ENCODE results near the gene TRAF3IP1. TPM values are rescaled to one million over a fixed set of nuclear protein-coding genes. Genes with fewer than 3 reads are reported as not detected.

TRAF3IP1 gene
- total RNA-seq, 2 experiments from 2014 or later, result 8.6 to 8.7 TPM

DNA sequence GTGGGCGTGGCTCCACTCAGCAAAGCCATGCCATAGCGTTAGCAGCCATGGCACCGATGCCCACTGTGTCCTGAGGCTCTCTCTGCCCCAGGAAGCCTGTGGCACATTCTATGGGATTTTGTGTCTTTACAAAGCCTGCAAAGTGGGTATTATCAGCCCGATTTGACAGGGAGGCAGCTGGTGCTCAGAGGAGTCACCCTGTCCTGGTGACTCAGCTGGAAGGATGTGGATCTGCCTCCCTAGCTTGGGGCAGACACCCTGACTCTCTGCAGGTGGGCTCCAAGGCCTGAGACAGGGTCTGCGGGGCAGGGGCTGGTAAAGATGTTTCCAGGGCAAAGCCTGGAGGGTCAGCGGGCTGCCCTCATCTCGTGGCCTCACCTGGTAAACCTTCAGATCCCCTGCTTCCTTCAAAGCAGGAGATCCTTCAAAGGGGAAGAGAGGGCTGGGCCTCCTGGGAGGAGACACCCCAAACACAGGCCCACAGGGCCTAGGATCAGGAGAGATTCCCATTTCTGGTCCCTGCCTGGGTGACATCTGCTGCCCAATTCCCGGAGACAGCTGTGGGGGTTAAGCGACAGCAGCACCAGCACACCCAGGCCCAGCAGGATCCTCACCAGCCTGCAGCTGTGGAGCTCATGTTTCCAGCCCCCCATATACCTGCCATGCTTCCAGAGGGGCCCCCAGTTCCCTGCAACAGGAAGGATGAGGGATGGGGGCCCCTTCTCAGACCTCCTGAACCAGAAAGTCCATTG lies 103.4 kb downstream of the TRAF3IP1 start:
- Mint-ChIP-seq H3K36me3 (peaks cover 3% of the 10 kb centered on the region), H3K27ac (no peak overlapping the region), H3K4me1 (peaks cover 15% of the 10 kb centered on the region), H3K4me3 (no peak overlapping the region), H3K27me3 (peaks cover 9% of the 10 kb centered on the region), H3K9me3 (no peaks in the 10 kb centered on the region)
- ATAC-seq (ENCODE audit: low read depth) (no peak), DNase-seq (no peak)
- POLR2A ChIA-PET, result no interaction called here

DNA sequence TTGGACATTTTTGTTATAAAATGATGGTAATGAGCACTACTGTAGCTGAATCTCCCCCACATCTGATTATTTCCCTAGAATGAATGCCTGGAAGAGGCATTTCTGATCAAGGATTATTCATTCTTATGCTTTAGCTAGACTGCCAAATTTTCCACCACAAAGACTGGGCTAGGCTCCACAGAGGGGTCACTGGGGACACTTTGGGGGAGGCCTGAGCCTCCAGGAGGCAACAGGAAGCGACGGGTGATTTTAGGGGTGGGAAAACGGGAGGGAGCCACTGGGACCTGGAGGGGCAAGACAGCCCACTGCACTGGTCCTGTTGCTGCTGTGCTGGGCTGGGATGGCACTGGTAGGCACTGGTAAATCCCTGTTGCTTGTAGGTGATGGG lies 104.0 kb downstream of the TRAF3IP1 start:
- H3K27ac Mint-ChIP-seq, result peak overlapping the region; percentile 50
- ATAC-seq (ENCODE audit: low read depth), result no peak

DNA sequence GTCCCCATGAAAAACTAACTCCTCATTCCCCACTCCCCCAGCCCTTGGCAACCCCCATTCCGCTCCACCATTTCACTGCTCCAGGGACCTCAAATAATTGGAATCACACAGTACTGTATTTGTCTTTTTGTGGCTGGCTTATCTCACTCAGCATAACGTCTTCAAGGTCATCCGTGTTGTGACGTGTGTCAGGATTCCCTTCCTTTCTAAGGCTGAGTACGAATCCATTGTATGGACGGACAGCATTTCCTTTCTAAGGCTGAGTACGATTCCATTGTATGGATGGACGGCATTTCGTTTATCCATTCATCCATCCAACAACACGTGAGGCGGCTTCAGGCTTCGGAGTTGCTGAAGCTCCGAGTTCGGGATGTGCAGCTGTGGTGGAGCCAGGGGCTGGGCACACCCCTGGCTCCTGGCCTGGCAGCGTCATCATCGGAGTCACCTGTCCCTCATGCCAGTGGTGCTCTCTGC lies 105.2 kb downstream of the TRAF3IP1 start:
- DNase-seq, result no peak
- Mint-ChIP-seq H3K27ac (no peak overlapping the region), H3K27me3 (peaks cover 2% of the 10 kb centered on the region), H3K9me3 (no peaks in the 10 kb centered on the region), H3K4me3 (peak overlapping the region; percentile 30), H3K36me3 (peaks cover 12% of the 10 kb centered on the region), H3K4me1 (peaks cover 24% of the 10 kb centered on the region)
- ATAC-seq (ENCODE audit: low read depth), result no peak
- POLR2A ChIA-PET, result interaction anchor here (0.9 kb wide), 1 partner anchor 11 kb away, joined by 3 read pairs; no protein-coding TSS in a partner anchor

More for the DNA sequence above, 104.0 kb downstream of the TRAF3IP1 start:
- POLR2A ChIA-PET, result no interaction called here
- H3K27me3 Mint-ChIP-seq, result peaks cover 9% of the 10 kb centered on the region
- peaks cover 3% of the 10 kb centered on the region for H3K36me3 Mint-ChIP-seq
- peaks cover 16% of the 10 kb centered on the region for H3K4me1 Mint-ChIP-seq
- no peaks in the 10 kb centered on the region for H3K9me3 Mint-ChIP-seq
- H3K4me3 Mint-ChIP-seq, result no peak overlapping the region
- no peak for DNase-seq

DNA sequence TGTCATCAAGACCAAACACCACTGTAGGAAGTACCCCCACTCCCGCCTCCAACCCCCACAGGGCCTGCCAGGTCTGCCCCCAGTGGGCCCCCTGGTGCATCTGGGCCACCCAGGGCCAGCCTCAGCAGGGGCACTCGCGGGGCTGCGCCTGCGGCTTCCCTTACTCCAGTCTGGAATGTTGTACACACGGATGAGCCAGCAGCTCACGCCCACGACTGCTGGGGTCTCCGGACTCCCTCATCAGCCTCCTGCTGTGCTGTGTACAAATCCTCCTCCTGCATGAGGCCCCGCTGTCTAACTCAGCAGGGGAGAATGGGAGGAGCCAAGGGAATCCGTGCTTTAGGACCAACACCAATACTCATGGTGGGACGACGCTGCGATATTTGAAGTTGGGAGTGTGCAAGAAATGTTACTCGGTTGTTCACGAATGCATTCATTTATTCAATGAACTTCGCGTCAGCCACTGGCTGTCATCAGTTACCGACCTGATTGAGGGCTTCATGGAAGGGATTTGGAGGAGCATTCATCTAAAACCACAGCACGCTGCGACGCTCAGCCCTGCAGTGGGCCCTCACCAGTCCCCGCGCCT lies 105.8 kb downstream of the TRAF3IP1 start:
- peak overlapping the region; percentile 80 for H3K4me3 Mint-ChIP-seq
- H3K4me1 Mint-ChIP-seq, result peaks cover 24% of the 10 kb centered on the region
- peaks cover 12% of the 10 kb centered on the region for H3K36me3 Mint-ChIP-seq
- peak overlapping the region; percentile 86 for H3K27ac Mint-ChIP-seq
- DNase-seq (peak; percentile 55), ATAC-seq (ENCODE audit: low read depth) (peak; percentile 24)
- H3K9me3 Mint-ChIP-seq, result no peaks in the 10 kb centered on the region
- POLR2A ChIA-PET, result interaction anchor here (0.9 kb wide), 1 partner anchor 11 kb away, joined by 3 read pairs; no protein-coding TSS in a partner anchor
- H3K27me3 Mint-ChIP-seq, result peaks cover 2% of the 10 kb centered on the region

DNA sequence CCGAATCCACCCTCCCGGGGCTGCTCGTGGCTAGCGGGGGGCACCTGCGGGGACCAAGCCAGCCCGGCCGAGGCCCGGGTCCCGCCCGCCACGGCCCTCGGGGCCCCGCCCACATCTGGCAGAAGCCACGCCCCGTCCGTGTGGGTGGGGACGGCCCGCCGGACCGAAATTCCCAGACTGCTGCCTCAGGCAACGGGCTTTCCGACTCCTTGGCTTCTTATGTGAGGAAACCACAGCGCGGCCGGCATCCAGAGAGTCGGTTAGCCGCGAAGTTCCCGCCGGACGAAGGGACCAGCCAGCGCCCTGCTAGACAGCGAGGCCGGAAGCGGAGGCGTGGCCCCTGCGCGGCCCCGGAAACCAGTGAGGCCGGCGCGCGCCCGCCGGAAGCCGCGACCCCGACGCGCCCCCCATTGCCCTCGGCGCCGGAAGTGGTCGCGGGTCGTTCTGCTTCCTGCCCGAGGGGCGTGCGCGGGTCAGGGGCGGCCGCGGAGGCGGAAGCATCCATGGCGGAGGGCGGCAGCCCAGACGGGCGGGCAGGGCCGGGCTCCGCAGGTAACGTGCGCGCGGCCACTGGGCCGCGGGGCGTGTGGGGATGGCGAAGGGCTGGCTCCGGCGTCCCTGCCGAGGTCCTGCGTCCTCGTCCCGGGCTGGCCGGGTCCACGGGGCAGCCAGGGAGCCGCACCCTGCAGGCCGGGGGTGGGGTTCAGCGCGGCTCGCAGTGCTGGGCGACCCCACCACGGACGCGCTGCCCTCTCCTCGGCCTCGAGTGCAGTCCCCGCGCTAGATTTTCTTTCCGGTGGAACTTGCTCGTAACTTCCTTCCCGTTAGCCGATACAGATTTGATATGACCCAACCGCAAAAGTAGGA lies 106.5 kb downstream of the TRAF3IP1 start, which contains the start of gene ASB1:
Gene ASB1, plus strand, starts transcription at position 360 of the 867 bp plus-strand sequence. Its CDS starts 144 bp downstream, at position 504.
- peak; percentile 80 for ATAC-seq (ENCODE audit: low read depth)
- Mint-ChIP-seq H3K36me3 (peaks cover 12% of the 10 kb centered on the region), H3K9me3 (no peaks in the 10 kb centered on the region), H3K4me3 (peak within 1 kb of the TSS; percentile 89), H3K27ac (peak within 1 kb of the TSS; percentile 86), H3K27me3 (peaks cover 2% of the 10 kb centered on the region), H3K4me1 (peaks cover 29% of the 10 kb centered on the region)
- DNase-seq, result peak; percentile 94
- POLR2A ChIA-PET, result interaction anchor here (0.9 to 1.0 kb wide), 2 partner anchors 12 to 21 kb away, joined by 3 read pairs; no protein-coding TSS in a partner anchor

DNA sequence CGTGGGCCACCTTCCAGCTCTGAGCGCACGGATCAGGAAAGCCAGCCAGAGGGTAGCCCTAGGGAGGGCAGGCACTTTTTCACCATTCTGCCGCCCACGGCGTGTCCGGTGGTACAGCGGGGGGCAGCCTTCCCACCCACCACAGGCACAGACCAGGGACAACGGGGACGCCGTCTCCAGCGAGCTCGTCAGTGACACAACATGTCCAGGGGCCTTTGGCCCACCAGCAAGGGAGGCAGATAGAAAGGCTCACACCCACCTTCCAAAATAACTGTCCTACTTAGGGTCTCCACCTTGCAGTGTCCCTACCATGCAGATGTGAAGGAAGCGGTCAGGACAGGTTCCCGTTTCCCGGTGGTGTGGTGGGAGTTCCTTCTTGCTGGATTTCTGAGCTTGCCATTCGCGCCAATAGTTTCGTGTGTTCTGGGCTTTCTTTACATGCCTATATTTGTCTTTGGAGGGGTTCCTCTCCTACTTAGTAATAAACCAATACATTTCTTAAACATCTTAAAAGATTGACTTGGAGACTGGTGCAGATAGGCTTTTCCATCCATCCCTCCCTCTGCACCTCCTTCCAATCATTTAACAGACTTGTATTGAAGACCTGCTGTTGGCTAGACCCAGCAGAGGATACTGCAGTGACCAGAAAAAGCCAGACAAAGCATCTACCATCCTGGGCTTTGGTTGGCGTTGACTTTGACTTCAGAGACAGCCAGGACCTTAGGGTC lies 107.3 kb downstream of the TRAF3IP1 start:
- H3K9me3 Mint-ChIP-seq, result no peaks in the 10 kb centered on the region
- peak; percentile 3 for ATAC-seq (ENCODE audit: low read depth)
- POLR2A ChIA-PET, result interaction anchor here (1.0 kb wide), 1 partner anchor 22 kb away, joined by 3 read pairs; no protein-coding TSS in a partner anchor
- H3K4me3 Mint-ChIP-seq, result peak overlapping the region; percentile 89
- peak overlapping the region; percentile 82 for H3K27ac Mint-ChIP-seq
- DNase-seq, result no peak
- peaks cover 2% of the 10 kb centered on the region for H3K27me3 Mint-ChIP-seq
- H3K4me1 Mint-ChIP-seq, result peaks cover 32% of the 10 kb centered on the region
- H3K36me3 Mint-ChIP-seq, result peaks cover 14% of the 10 kb centered on the region

DNA sequence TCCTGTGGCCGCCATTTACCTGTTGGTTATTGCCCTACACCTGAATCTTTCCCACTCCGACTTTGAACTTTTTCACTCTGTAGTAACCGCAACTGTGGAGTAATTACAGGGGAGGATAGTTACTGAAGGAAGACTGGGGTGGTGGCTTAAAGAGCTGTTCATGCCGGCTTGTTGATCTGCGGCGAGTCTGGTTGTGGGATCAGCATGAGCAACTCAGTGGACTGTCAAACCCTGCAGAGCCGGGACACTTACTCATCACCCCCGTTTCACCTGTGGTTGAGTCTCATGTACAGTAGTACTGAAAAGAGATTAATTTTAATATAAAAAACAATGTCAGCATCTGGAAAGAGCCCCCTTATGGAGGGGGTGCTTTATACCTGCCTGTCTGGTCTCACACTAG lies 108.5 kb downstream of the TRAF3IP1 start:
- ATAC-seq (ENCODE audit: low read depth) (no peak), DNase-seq (no peak)
- POLR2A ChIA-PET, result no interaction called here
- H3K9me3 Mint-ChIP-seq, result no peaks in the 10 kb centered on the region
- no peak overlapping the region for H3K27ac Mint-ChIP-seq
- peaks cover 2% of the 10 kb centered on the region for H3K27me3 Mint-ChIP-seq
- peaks cover 35% of the 10 kb centered on the region for H3K4me1 Mint-ChIP-seq
- peaks cover 21% of the 10 kb centered on the region for H3K36me3 Mint-ChIP-seq
- no peak overlapping the region for H3K4me3 Mint-ChIP-seq

DNA sequence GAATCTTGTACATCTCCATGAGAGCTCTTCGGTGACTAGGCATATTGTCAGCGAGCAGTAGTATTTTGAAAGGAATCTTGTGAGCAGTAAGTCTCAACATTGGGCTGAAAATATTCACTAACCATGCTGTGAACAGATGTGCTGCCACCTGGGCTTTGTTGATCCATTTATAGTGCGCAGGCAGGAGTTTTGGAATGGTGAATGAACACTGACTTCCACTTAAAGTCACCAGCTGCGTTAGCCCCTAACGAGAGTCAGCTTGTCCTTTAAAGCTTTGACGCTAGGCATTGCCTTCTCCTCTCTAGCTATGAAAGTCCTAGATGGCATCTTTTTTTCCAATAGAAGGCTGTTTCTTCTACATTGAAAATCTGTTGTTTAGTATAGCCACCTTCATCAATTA lies 110.5 kb downstream of the TRAF3IP1 start:
- POLR2A ChIA-PET, result no interaction called here
- no peak overlapping the region for H3K27ac Mint-ChIP-seq
- H3K4me3 Mint-ChIP-seq, result no peak overlapping the region
- DNase-seq (no peak), ATAC-seq (ENCODE audit: low read depth) (no peak)
- H3K36me3 Mint-ChIP-seq, result peaks cover 27% of the 10 kb centered on the region
- H3K9me3 Mint-ChIP-seq, result no peaks in the 10 kb centered on the region
- peaks cover 35% of the 10 kb centered on the region for H3K4me1 Mint-ChIP-seq
- no peaks in the 10 kb centered on the region for H3K27me3 Mint-ChIP-seq

DNA sequence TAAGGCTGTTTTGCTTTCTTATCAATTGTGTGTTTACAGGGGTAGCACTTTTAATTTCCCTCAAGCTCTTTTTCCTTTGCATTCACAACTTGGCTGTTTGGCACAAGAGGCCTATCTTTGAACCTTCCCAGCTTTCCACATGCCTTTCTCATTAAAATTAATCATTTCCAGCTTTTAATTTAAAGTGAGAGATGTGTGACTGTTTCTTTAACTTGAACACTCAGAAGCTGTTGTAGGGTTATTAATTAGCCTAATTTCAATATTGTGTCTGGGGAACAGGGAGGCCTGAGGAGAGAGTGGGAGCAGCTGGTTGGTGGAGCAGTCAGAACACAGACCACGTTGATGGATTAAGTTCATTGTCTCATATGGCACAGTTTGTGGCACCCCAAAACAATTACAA lies 111.1 kb downstream of the TRAF3IP1 start:
- no peak overlapping the region for H3K27ac Mint-ChIP-seq
- peaks cover 29% of the 10 kb centered on the region for H3K36me3 Mint-ChIP-seq
- DNase-seq, result no peak
- peaks cover 32% of the 10 kb centered on the region for H3K4me1 Mint-ChIP-seq
- ATAC-seq (ENCODE audit: low read depth), result no peak
- H3K27me3 Mint-ChIP-seq, result no peaks in the 10 kb centered on the region
- H3K4me3 Mint-ChIP-seq, result no peak overlapping the region
- POLR2A ChIA-PET, result no interaction called here
- H3K9me3 Mint-ChIP-seq, result no peaks in the 10 kb centered on the region

DNA sequence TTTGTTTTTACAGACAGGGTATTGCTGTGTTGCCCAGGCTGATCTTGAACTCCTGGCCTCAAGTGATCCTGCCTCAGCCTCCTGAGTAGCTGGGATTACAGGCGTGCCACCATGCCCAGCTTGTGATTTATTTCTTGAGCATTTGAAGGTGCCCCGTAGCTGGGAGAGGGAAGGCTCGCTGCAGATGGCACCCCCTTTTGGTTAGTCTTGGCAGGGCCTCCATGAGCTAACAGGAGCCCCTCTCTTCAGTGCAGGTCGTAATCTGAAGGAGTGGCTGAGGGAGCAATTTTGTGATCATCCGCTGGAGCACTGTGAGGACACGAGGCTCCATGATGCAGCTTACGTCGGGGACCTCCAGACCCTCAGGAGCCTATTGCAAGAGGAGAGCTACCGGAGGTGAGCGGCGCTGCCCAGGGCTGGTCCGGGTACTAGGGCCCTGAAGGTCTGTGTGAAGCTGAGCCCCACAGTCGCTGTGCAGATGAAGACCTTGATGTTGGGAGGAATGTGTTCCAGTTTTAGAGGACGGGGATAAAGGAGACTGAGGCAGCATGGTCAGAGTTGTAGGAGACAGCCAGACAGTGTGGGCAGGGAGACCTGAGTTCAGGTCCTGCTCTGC lies 113.1 kb downstream of the TRAF3IP1 start:
- no peak overlapping the region for H3K4me3 Mint-ChIP-seq
- POLR2A ChIA-PET, result no interaction called here
- peaks cover 27% of the 10 kb centered on the region for H3K4me1 Mint-ChIP-seq
- no peak overlapping the region for H3K27ac Mint-ChIP-seq
- DNase-seq (no peak), ATAC-seq (ENCODE audit: low read depth) (no peak)
- H3K27me3 Mint-ChIP-seq, result no peaks in the 10 kb centered on the region
- peaks cover 37% of the 10 kb centered on the region for H3K36me3 Mint-ChIP-seq
- H3K9me3 Mint-ChIP-seq, result no peaks in the 10 kb centered on the region

DNA sequence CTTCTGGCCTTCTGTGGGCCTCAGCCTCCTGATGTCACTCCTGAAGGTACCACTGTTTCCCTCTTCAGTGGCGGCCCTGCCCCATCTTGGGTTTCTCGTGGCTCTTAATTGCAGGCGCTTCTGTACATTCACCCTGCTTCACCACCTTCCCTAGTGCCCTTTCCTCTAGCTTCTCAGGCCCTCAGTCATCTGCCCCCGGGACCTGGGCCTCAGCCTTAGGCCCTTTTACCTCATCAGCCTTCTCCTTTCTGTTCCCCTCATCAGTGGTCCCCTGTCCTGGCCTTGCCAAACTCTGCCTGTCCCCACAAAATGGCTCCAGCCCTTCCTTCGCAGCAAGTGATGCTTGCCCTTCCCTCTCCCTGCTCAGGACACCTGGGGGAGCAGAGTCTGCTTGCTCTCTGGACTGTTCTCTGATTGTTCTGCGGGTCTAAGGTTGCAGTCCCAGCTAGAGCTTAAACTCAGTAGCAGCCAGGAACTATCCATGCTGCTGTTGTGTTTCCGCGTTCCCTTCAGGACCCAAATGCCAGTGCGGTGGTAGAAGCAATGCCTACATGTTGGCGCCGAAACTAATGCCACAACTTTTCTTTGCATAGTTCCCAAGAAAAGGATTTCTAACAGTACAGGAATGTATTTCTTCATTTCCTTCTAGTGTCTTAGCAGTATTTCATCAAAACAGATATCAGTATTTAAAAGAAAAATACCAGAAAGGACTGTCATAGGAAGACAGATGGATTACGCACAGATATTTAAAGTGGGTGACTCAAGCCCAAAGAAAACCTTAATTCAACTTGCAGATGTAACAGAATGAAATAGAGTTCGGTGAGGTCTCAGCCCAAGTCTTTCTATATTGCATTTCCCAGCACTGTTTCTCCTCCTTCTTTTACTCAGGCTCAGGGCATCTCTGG lies 113.9 kb downstream of the TRAF3IP1 start:
- Mint-ChIP-seq H3K9me3 (no peaks in the 10 kb centered on the region), H3K4me1 (peaks cover 26% of the 10 kb centered on the region), H3K27ac (peak overlapping the region; percentile 5), H3K36me3 (peaks cover 44% of the 10 kb centered on the region), H3K27me3 (no peaks in the 10 kb centered on the region), H3K4me3 (no peak overlapping the region)
- ATAC-seq (ENCODE audit: low read depth) (no peak), DNase-seq (no peak)
- POLR2A ChIA-PET, result no interaction called here
